HCT116 (cell line): Measurements from ENCODE around the gene SLC47A2. TPM values are rescaled to one million over a fixed set of nuclear protein-coding genes. Genes with fewer than 3 reads are reported as not detected.

ENCODE experiments used
- ATAC-seq: fragments of 200-7000 bp; cut with Tn5 transposase; 2 replicates; pipeline ENCODE4 v1.9.1; 2020; ENCODE audit warnings: mild to moderate bottlenecking, moderate library complexity
- BruUV-seq: library from RNA; stranded (reverse); fragments of 400-500 nt; replicated peaks from 2 replicates; lab custom pipeline; 2021; lab: Mats Ljungman, UMichigan
- CTCF ChIA-PET: fragments of 300-600 bp; sonication (Branson Sonifier 250); formaldehyde crosslinking; loops from one replicate; lab custom pipeline; 2021; ENCODE audit warnings: antibody characterized with exemption; lab: Charles Lee
- POLR2A ChIA-PET: fragments of 300-600, 350-600 bp; sonication (Branson Sonifier 250); formaldehyde crosslinking; loops from one replicate; lab custom pipeline; 2021; ENCODE audit warnings: antibody characterized with exemption; lab: Charles Lee
- RAD21 ChIA-PET, 2 experiments: fragments of 300-600 bp; sonication (Branson Sonifier 250); formaldehyde crosslinking; loops; one replicate each; lab custom pipeline; 2023; ENCODE audit warnings: low total read pairs in 2 of 2; ENCODE audit not compliant: uncharacterized antibody in 2 of 2, unreplicated experiment in 2 of 2, low non-redundant PET in 1 of 2; lab: Charles Lee
- DNase-seq: peaks from one replicate; pipeline ENCODE4 v3.0.0-alpha.2; 2010; ENCODE audit warnings: low read depth, low spot score
- H2AFZ ChIP-seq: fragments of 200-600 bp; shearing (Covaris generic), sonication (generic); 2 replicates; pipeline ENCODE4 v1.6.1; 2017; ENCODE audit warnings: low read depth, mixed run types, mixed read lengths, antibody characterized with exemption, low read length; ENCODE audit not compliant: poor library complexity, severe bottlenecking
- H3K27ac ChIP-seq: 2 replicates; pipeline ENCODE4 v1.5.1; 2012; ENCODE audit warnings: low read depth, low read length
- H3K27me3 ChIP-seq: fragments of 200-600 bp; sonication (generic); 2 replicates; pipeline ENCODE4 v1.6.1; 2016; ENCODE audit warnings: mixed run types, low read length, mixed read lengths; ENCODE audit not compliant: insufficient read depth
- H3K36me3 ChIP-seq, 2 experiments: fragments of 200-500 bp in 1 of 2; fragments of 200-600 bp in 1 of 2; sonication (Bioruptor generic) in 1 of 2; sonication (generic) in 1 of 2; 2 replicates each; pipeline versions ENCODE4 v1.5.1 to v1.6.1; 2014 to 2016; ENCODE audit warnings: low read length in 2 of 2, inconsistent platforms in 1 of 2, mixed read lengths in 1 of 2, mixed run types in 1 of 2; ENCODE audit not compliant: insufficient read depth in 2 of 2, control insufficient read depth in 1 of 2
- H3K4me1 ChIP-seq, 2 experiments: fragments of 200-600 bp in 1 of 2; sonication (generic) in 1 of 2; 2 replicates each; pipeline versions ENCODE4 v1.5.1 to v1.6.1; 2012 to 2017; ENCODE audit warnings: low read length in 2 of 2, inconsistent platforms in 1 of 2, mild to moderate bottlenecking in 1 of 2, mixed read lengths in 1 of 2, mixed run types in 1 of 2, moderate library complexity in 1 of 2; ENCODE audit not compliant: insufficient read depth in 2 of 2, control insufficient read depth in 1 of 2
- H3K4me2 ChIP-seq: fragments of 200-600 bp; sonication (generic); 2 replicates; pipeline ENCODE4 v1.6.1; 2017; ENCODE audit warnings: mixed run types, low read length, mixed read lengths
- H3K4me3 ChIP-seq, 2 experiments: fragments of 200-600 bp in 1 of 2; sonication (generic) in 1 of 2; replicated peaks in 1 of 2; 2 replicates each; pipeline ENCODE4 v1.5.1; 2011 to 2016; ENCODE audit warnings: low read length in 2 of 2, control low read depth in 1 of 2, low read depth in 1 of 2, mild to moderate bottlenecking in 1 of 2, mixed read lengths in 1 of 2, mixed run types in 1 of 2
- H3K79me2 ChIP-seq: fragments of 200-600 bp; sonication (generic); 2 replicates; pipeline ENCODE4 v1.6.1; 2017; ENCODE audit warnings: mild to moderate bottlenecking, mixed run types, low read length, moderate library complexity, mixed read lengths; ENCODE audit not compliant: insufficient read depth
- H3K9ac ChIP-seq: fragments of 200-600 bp; sonication (generic); 2 replicates; pipeline ENCODE4 v1.6.1; 2016; ENCODE audit warnings: low read length, mixed read lengths
- H3K9me2 ChIP-seq: fragments of 200-600 bp; sonication (generic), shearing (Covaris generic); 2 replicates; pipeline ENCODE4 v1.6.1; 2017; ENCODE audit warnings: mixed run types, mild to moderate bottlenecking, moderate library complexity; ENCODE audit not compliant: insufficient read depth
- H3K9me3 ChIP-seq, 2 experiments: fragments of 200-500 bp in 1 of 2; fragments of 200-600 bp in 1 of 2; sonication (Bioruptor generic) in 1 of 2; sonication (generic) in 1 of 2; 2 replicates each; pipeline ENCODE4 v1.6.1; 2014 to 2017; ENCODE audit warnings: low read length in 2 of 2, mixed read lengths in 2 of 2, inconsistent platforms in 1 of 2, low read depth in 1 of 2, mild to moderate bottlenecking in 1 of 2, mixed run types in 1 of 2, moderate library complexity in 1 of 2; ENCODE audit not compliant: control insufficient read depth in 1 of 2, insufficient read depth in 1 of 2
- H4K20me1 ChIP-seq: fragments of 200-600 bp; sonication (generic), shearing (Covaris generic); 2 replicates; pipeline ENCODE4 v1.6.1; 2017; ENCODE audit warnings: mixed run types, mild to moderate bottlenecking, moderate library complexity; ENCODE audit not compliant: insufficient read depth
- ATF3 ChIP-seq: IDR thresholded peaks from 2 replicates; pipeline ENCODE4 v1.6.1; 2012
- ELF1 ChIP-seq: IDR thresholded peaks from 2 replicates; pipeline ENCODE4 v1.6.1; 2012; ENCODE audit warnings: low read depth, borderline replicate concordance
- EZH2phosphoT487 ChIP-seq: fragments of 200-600 bp; IDR thresholded peaks from 2 replicates; pipeline ENCODE4 v1.6.1; 2018; ENCODE audit warnings: antibody characterized with exemption, borderline replicate concordance
- JUND ChIP-seq: IDR thresholded peaks from 2 replicates; pipeline ENCODE4 v1.6.1; 2012
- POLR2A ChIP-seq: IDR thresholded peaks from 2 replicates; pipeline ENCODE4 v1.7.0; 2011; ENCODE audit warnings: borderline replicate concordance; ENCODE audit not compliant: insufficient read depth, insufficient read length; ENCODE audit errors: extremely low read depth
- POLR2AphosphoS5 ChIP-seq: IDR thresholded peaks from 2 replicates; pipeline ENCODE4 v1.6.1; 2011; ENCODE audit warnings: mild to moderate bottlenecking, low read depth, low read length, moderate library complexity
- RAD21 ChIP-seq: IDR thresholded peaks from 2 replicates; pipeline ENCODE4 v1.6.1; 2012; ENCODE audit warnings: low read depth, mild to moderate bottlenecking
- TCF7L2 ChIP-seq: IDR thresholded peaks from 2 replicates; pipeline ENCODE4 v1.7.0; 2011; ENCODE audit warnings: borderline replicate concordance, inconsistent platforms; ENCODE audit not compliant: insufficient read depth, insufficient read length; ENCODE audit errors: extremely low read depth
- YY1 ChIP-seq: IDR thresholded peaks from 2 replicates; pipeline ENCODE4 v1.6.1; 2011; ENCODE audit warnings: low read length, low read depth, moderate library complexity, mild to moderate bottlenecking; ENCODE audit not compliant: insufficient replicate concordance; ENCODE audit errors: extremely low read depth
- ZBTB33 ChIP-seq: IDR thresholded peaks from 2 replicates; pipeline ENCODE4 v1.6.1; 2011; ENCODE audit warnings: mild to moderate bottlenecking, low read length, moderate library complexity; ENCODE audit not compliant: insufficient replicate concordance; ENCODE audit errors: extremely low read depth
- ZFX ChIP-seq: fragments of 450-650 bp; IDR thresholded peaks from 2 replicates; pipeline ENCODE4 v1.6.1; 2017
- intact Hi-C: fragments of 100-400 bp; cut with micrococcal nuclease; formaldehyde crosslinking; loops from 2 replicates; pipeline ENCODE4 v1.10.0; 2022
- total RNA-seq: library from RNA; stranded (reverse); gene quantifications from one replicate; pipeline ENCODE4 v1.2.1, GENCODE V29; 2021; ENCODE audit not compliant: unreplicated experiment
- TF ChIP-seq, protein P1 (sequence below): IDR thresholded peaks from 2 replicates; pipeline ENCODE4 v1.6.1; 2012
- TF ChIP-seq, protein P2 (sequence below): IDR thresholded peaks from 2 replicates; pipeline ENCODE4 v1.6.1; 2012; ENCODE audit warnings: low read depth
- TF ChIP-seq, protein P3 (sequence below), 3 experiments: fragments of 200-600 bp in 1 of 3; sonication (generic) in 1 of 3; IDR thresholded peaks in 2 of 3; conservative IDR thresholded peaks in 1 of 3; 2 replicates each; pipeline ENCODE4 v1.5.1; 2012 to 2017; ENCODE audit warnings: low read depth in 2 of 3, low read length in 2 of 3, antibody characterized with exemption in 1 of 3, borderline replicate concordance in 1 of 3, control low read depth in 1 of 3, mild to moderate bottlenecking in 1 of 3, mixed read lengths in 1 of 3, mixed run types in 1 of 3, moderate library complexity in 1 of 3; ENCODE audit not compliant: insufficient read depth in 1 of 3

SLC47A2 gene
- total RNA-seq, 1 experiment from 2014 or later: not detected

DNA sequence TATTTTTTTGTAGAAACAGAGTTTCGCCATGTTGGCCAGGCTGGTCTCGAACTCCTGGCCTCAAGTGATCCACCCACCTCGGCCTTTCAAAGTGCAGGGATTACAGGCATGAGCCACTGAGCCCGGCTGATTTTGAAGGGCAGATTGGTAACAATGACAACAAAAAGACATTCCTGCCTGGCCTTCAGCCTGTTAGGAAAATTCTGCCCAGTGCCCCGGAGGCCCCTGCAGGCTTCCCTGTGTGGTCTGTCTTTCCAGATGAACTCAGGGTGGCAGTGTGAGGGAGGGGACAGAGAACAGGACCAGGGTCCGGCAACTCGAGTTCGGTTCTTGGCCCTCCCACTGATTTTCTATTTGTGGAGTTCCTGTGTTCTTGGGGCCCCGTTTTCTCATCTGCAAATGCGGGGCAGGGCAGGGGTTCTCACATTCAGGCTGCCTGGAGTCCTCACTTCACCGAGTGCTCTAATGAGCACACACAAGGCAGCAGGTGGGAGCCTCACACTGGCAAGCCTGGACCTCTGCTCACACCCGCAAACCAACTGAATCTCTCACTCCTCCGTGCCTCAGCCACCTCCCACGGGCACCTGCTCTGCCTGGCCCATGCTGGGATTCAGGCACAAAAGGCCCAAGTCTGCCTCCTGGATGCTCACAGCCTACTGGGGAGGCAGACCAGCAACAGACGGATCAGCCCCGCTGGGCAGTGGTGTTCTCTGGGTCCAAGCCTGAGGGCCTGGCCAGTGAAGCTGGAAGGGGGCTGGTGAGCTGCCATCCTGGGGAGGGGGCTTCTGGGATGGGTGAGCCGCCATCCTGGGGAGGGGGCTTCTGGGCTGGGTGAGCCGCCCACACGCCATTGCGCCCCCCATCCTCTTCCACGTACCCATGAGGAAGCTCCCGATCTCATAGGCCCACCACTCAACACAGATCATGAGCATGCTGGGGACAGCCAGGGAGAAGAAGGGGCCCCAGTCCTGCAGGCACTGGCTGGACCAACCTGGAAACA lies 10.3 kb downstream of the SLC47A2 start:
- H3K9me3 ChIP-seq: no peaks in the 10 kb centered on the region
- no peak overlapping the region for H3K9ac ChIP-seq
- TF ChIP-seq YY1 (no peak), TCF7L2 (no peak), ATF3 (no peak), POLR2A (no peak), RAD21 (no peak), ZBTB33 (no peak), EZH2phosphoT487 (no peak), ELF1 (no peak), ZFX (no peak), POLR2AphosphoS5 (no peak), JUND (no peak)
- TF ChIP-seq, protein P1, sequence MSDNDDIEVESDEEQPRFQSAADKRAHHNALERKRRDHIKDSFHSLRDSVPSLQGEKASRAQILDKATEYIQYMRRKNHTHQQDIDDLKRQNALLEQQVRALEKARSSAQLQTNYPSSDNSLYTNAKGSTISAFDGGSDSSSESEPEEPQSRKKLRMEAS: no peak
- TF ChIP-seq, protein P2, sequence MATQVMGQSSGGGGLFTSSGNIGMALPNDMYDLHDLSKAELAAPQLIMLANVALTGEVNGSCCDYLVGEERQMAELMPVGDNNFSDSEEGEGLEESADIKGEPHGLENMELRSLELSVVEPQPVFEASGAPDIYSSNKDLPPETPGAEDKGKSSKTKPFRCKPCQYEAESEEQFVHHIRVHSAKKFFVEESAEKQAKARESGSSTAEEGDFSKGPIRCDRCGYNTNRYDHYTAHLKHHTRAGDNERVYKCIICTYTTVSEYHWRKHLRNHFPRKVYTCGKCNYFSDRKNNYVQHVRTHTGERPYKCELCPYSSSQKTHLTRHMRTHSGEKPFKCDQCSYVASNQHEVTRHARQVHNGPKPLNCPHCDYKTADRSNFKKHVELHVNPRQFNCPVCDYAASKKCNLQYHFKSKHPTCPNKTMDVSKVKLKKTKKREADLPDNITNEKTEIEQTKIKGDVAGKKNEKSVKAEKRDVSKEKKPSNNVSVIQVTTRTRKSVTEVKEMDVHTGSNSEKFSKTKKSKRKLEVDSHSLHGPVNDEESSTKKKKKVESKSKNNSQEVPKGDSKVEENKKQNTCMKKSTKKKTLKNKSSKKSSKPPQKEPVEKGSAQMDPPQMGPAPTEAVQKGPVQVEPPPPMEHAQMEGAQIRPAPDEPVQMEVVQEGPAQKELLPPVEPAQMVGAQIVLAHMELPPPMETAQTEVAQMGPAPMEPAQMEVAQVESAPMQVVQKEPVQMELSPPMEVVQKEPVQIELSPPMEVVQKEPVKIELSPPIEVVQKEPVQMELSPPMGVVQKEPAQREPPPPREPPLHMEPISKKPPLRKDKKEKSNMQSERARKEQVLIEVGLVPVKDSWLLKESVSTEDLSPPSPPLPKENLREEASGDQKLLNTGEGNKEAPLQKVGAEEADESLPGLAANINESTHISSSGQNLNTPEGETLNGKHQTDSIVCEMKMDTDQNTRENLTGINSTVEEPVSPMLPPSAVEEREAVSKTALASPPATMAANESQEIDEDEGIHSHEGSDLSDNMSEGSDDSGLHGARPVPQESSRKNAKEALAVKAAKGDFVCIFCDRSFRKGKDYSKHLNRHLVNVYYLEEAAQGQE: no peak
- TF ChIP-seq, protein P3, sequence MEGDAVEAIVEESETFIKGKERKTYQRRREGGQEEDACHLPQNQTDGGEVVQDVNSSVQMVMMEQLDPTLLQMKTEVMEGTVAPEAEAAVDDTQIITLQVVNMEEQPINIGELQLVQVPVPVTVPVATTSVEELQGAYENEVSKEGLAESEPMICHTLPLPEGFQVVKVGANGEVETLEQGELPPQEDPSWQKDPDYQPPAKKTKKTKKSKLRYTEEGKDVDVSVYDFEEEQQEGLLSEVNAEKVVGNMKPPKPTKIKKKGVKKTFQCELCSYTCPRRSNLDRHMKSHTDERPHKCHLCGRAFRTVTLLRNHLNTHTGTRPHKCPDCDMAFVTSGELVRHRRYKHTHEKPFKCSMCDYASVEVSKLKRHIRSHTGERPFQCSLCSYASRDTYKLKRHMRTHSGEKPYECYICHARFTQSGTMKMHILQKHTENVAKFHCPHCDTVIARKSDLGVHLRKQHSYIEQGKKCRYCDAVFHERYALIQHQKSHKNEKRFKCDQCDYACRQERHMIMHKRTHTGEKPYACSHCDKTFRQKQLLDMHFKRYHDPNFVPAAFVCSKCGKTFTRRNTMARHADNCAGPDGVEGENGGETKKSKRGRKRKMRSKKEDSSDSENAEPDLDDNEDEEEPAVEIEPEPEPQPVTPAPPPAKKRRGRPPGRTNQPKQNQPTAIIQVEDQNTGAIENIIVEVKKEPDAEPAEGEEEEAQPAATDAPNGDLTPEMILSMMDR (IDR thresholded peaks at IDR 0.05 in 2 of 3, conservative IDR thresholded peaks at IDR 0.05 in 1 of 3; ENCODE audit: borderline replicate concordance in 1 of 3, insufficient read depth in 1 of 3, low read depth in 2 of 3, low read length in 2 of 3): no peak
- H3K4me2 ChIP-seq: no peak overlapping the region
- RAD21 ChIA-PET: no interaction called here
- no peaks in the 10 kb centered on the region for H3K79me2 ChIP-seq
- no peaks in the 10 kb centered on the region for H3K36me3 ChIP-seq
- no peak overlapping the region for H3K4me3 ChIP-seq
- H4K20me1 ChIP-seq: no peaks in the 10 kb centered on the region
- no peak overlapping the region for H3K27ac ChIP-seq
- BruUV-seq: no TSS peak
- H3K27me3 ChIP-seq: no peaks in the 10 kb centered on the region
- no peaks in the 10 kb centered on the region for H3K9me2 ChIP-seq
- intact Hi-C loops: no loop called here
- DNase-seq: no peak
- CTCF ChIA-PET: no interaction called here
- no peak overlapping the region for H2AFZ ChIP-seq
- no peak for ATAC-seq
- POLR2A ChIA-PET: no interaction called here
- no peaks in the 10 kb centered on the region; a peak in 1 of 4 replicates for H3K4me1 ChIP-seq
